Neuron (in vitro differentiated cells): Measurements from ENCODE around the gene COL25A1.

ENCODE experiments used
- H2AFZ ChIP-seq: one replicate; pipeline ENCODE4 v1.6.1; 2013; ENCODE audit warnings: low read depth, mild to moderate bottlenecking, inconsistent platforms, low read length, moderate library complexity
- H3K27me3 ChIP-seq: one replicate; pipeline ENCODE4 v1.6.1; 2013; ENCODE audit warnings: low read length; ENCODE audit not compliant: insufficient read depth
- H3K36me3 ChIP-seq: one replicate; pipeline ENCODE4 v1.6.1; 2013; ENCODE audit warnings: low read length; ENCODE audit not compliant: insufficient read depth
- H3K4me1 ChIP-seq: one replicate; pipeline ENCODE4 v1.6.1; 2013; ENCODE audit warnings: low read length; ENCODE audit not compliant: insufficient read depth
- H3K4me3 ChIP-seq: 2 replicates; pipeline ENCODE4 v1.5.1; 2013; ENCODE audit warnings: mild to moderate bottlenecking, low read length, moderate library complexity
- H3K9me3 ChIP-seq: one replicate; pipeline ENCODE4 v1.6.1; 2013; ENCODE audit warnings: low read length

The COL25A1 gene

DNA sequence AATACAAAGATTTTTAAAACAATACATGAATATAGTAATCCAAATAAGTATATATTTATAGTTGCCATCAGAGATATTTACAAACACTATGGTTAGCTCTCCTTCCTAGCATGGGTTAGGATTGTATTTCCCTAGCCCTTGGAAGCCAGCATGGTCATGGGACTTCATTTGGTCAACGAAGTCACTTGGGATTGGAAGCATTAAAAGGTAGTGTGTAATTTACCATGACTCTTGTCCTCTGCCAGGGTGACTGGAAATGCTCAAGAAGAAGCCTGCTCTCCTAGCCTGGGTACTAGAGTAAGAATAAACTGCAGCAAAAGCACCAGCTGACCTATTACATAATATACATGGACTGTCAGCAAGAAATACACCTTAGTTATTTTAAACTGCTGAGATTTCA is 102.9 kb downstream of the COL25A1 start:
- H3K27me3 ChIP-seq: no peaks in the 10 kb centered on the region
- H3K9me3 ChIP-seq: no peaks in the 10 kb centered on the region
- no peak overlapping the region for H3K4me3 ChIP-seq
- no peak overlapping the region for H2AFZ ChIP-seq
- no peaks in the 10 kb centered on the region for H3K36me3 ChIP-seq
- H3K4me1 ChIP-seq: no peaks in the 10 kb centered on the region

DNA sequence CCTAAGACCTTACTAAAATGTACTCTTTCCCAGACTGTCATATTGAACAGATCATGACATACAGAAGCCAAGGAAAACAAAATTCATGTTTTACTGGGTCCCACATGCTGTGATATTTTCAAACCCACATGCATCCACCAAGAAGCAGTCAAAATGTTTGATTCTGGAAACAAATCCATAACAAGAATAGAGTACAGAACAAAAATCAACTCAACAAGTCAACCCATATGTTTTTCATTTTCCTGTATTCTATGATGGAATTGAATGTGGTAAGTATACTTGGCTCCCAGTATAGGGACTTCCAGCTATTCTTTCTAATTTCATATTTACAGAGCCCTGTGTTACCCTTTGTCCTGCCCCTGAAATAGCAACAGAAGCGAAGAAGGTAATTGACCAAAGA is 106.8 kb downstream of the COL25A1 start:
- H3K9me3 ChIP-seq: no peaks in the 10 kb centered on the region
- no peak overlapping the region for H3K4me3 ChIP-seq
- no peaks in the 10 kb centered on the region for H3K36me3 ChIP-seq
- H2AFZ ChIP-seq: no peak overlapping the region
- no peaks in the 10 kb centered on the region for H3K27me3 ChIP-seq
- no peaks in the 10 kb centered on the region for H3K4me1 ChIP-seq

DNA sequence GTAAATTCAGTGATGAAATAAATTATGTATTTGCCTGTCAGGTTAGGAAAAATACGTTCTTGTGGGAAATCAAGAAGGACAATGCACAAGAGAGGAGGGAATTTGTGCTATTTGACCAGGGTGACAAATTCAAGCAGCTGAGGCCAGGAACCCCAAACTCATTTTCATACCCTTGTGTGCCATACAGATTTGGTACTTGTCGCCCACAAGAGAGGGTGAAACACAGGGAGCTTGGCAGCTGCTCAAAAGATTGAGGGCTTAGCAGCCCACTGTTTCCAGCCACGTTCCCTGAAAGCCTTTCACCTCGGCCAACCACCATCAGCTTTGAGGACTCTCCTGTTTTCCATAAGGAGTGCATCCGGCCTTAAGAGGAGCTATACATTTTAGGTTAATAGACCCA is 111.2 kb downstream of the COL25A1 start:
- Histone ChIP-seq H3K27me3 (no peaks in the 10 kb centered on the region), H2AFZ (no peak overlapping the region), H3K36me3 (no peaks in the 10 kb centered on the region), H3K9me3 (no peaks in the 10 kb centered on the region), H3K4me1 (no peaks in the 10 kb centered on the region), H3K4me3 (no peak overlapping the region)

DNA sequence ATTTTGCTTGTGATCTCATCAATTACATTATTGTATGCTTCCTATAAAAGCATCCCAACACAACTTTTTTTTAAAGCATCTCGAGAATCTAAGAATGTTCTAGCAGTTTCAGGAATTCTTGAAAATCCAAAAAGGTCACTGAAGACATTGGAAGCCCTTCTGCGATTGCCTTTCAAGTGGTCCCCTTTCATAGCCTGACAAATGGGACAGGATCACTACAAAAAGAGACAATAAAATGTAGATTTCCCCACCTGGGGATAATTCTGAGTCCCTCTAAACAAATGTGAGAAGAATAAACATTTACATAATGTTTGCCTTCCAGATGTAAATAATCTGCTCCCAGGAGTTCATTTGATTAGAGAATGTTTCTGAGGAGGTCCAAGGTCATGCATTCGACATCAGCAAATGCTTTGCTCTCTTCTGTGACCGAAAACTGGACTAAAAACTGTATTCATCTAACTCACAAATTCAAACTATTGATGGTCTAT is 116.0 kb downstream of the COL25A1 start:
- Histone ChIP-seq H3K4me3 (no peak overlapping the region), H3K36me3 (no peaks in the 10 kb centered on the region), H3K27me3 (peaks cover 2% of the 10 kb centered on the region), H3K4me1 (no peaks in the 10 kb centered on the region), H3K9me3 (no peaks in the 10 kb centered on the region), H2AFZ (no peak overlapping the region)

DNA sequence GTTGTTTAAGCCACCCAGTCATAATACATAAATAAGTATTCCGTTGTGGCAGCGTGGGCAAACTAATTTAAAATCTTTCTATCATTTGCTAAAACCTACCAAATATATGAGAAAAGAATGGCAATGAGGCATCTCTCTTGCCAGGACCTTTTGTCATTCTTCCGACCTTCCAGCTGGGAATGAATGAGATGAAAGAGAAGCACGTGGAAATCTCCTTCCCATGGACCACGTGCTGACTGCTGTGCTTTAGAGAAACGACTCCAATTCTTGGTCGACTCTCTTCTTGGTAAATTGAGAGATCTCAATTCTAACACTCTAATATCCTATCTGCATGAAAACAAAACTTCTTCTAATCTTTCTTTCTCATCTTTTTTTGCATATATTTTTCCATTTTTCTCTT is 116.5 kb downstream of the COL25A1 start:
- Histone ChIP-seq H3K4me1 (no peaks in the 10 kb centered on the region), H3K9me3 (no peaks in the 10 kb centered on the region), H2AFZ (no peak overlapping the region), H3K4me3 (no peak overlapping the region), H3K27me3 (peaks cover 2% of the 10 kb centered on the region), H3K36me3 (no peaks in the 10 kb centered on the region)

DNA sequence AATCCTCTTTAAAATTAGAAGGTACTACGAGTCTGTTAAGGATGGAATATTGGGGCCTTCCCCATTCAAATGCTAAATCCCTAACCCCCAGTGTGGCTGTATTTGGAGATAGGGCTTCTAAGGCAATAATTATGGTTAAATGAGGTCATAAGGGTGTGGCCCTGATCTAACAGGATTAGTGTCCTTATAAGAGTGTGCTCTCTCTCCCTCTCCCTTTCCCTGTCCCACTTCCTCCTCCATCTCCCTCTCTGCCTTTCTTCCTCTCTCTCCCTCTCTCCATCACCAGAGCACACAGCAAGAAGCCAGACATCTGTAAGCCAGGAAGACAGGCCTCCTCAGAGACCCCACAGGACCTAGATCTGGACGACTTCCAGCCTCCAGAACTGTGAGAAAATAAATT is 116.9 kb downstream of the COL25A1 start:
- no peak overlapping the region for H3K4me3 ChIP-seq

DNA sequence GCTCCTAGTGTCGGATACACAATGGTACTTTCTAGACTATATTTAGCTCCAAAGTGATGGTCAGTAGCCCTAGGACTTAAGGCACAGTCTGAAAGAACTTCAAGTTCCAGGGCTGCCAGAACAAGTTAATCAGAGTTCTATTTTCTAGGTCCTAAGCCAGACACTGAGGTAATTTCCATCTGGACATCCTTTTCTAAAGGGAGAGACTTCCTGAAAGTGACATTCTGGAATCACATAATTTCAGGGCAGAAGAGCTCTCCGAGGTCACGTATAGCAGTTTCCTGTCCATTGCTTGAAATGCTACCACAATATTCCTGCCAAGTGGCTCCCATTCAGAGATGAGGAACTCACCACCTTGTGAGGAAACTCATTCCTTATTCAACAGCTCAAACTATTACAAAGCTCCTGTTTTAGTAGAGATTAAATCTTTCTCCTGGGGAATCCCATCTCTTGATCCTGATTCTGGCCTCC is 117.9 kb downstream of the COL25A1 start:
- no peaks in the 10 kb centered on the region for H3K36me3 ChIP-seq
- no peaks in the 10 kb centered on the region for H3K4me1 ChIP-seq
- peaks cover 2% of the 10 kb centered on the region for H3K27me3 ChIP-seq
- H2AFZ ChIP-seq: no peak overlapping the region
- no peaks in the 10 kb centered on the region for H3K9me3 ChIP-seq
- no peak overlapping the region for H3K4me3 ChIP-seq

More for the DNA sequence above, 116.9 kb downstream of the COL25A1 start:
- H2AFZ ChIP-seq: no peak overlapping the region
- no peaks in the 10 kb centered on the region for H3K4me1 ChIP-seq
- H3K36me3 ChIP-seq: no peaks in the 10 kb centered on the region
- H3K27me3 ChIP-seq: peaks cover 2% of the 10 kb centered on the region
- H3K9me3 ChIP-seq: no peaks in the 10 kb centered on the region

DNA sequence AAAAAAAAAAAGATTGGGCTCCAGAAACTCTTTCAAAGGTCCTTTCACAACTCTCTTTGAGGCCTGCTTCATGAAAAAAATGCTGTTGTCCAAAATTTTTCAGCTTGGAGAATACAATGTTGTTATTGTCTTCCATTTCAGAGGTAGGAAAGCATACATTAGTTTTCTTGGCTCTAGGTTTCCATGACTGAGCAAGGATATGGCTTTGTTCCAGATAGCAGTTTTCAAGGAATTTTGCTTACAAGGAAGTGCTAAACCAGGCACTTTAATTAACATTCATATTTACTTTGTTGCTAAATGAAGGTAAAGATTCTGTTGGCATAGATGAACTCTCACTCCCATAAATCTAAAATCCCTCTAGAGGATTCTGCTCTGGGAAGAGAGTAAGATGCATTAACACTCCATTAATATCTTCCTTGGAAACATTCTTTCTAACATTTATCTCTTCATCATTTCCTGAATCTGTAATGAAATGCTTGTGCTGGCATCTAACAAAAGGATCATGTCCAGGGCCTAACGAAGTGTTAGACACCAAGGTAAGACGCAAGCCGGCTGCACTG is 118.4 kb downstream of the COL25A1 start:
- no peaks in the 10 kb centered on the region for H3K36me3 ChIP-seq
- H3K9me3 ChIP-seq: no peaks in the 10 kb centered on the region
- no peak overlapping the region for H2AFZ ChIP-seq
- H3K4me1 ChIP-seq: no peaks in the 10 kb centered on the region
- H3K4me3 ChIP-seq: no peak overlapping the region
- peaks cover 2% of the 10 kb centered on the region for H3K27me3 ChIP-seq

DNA sequence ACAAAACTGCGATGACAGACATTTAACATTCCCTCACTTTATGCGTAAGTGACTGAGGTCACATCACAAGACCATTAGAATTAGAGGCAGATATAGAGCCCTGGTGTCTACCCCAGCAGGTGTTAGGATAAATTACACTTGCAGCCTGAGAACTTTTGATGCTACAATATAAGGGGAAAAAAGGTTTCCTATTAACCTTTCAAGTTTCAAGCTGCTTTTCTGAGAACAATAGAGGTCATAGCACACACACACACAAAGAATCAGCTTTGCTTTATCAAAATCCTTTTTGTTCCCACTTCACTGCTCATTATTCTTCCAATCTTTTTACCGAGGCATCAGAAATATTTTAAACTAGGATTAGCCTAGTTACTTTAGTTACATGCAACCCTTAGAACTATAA is 119.8 kb downstream of the COL25A1 start:
- no peaks in the 10 kb centered on the region for H3K4me1 ChIP-seq
- H3K9me3 ChIP-seq: no peaks in the 10 kb centered on the region
- no peaks in the 10 kb centered on the region for H3K36me3 ChIP-seq
- no peak overlapping the region for H2AFZ ChIP-seq
- H3K4me3 ChIP-seq: no peak overlapping the region
- H3K27me3 ChIP-seq: peaks cover 2% of the 10 kb centered on the region

DNA sequence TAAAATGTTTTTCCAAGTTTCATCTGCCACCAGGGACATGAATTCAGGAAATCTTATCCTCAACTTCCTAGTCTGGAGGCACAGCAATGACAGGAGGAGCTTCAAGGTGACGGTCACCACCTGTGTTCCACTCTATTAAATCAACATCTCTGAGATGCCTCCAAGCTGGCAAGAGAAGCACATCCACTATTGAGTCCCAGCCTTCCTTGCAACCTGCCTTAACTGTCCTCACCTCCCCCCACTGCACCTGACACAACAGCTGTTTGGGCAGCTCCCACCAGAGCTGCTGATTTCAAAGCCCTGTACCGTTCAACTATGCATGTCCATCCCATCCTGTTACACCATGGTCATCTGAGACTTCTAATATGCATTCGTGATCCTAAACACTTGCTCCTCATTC is 123.4 kb downstream of the COL25A1 start:
- no peaks in the 10 kb centered on the region for H3K9me3 ChIP-seq
- no peak overlapping the region for H2AFZ ChIP-seq
- H3K4me1 ChIP-seq: peaks cover 4% of the 10 kb centered on the region
- no peak overlapping the region for H3K4me3 ChIP-seq
- H3K27me3 ChIP-seq: no peaks in the 10 kb centered on the region
- no peaks in the 10 kb centered on the region for H3K36me3 ChIP-seq

DNA sequence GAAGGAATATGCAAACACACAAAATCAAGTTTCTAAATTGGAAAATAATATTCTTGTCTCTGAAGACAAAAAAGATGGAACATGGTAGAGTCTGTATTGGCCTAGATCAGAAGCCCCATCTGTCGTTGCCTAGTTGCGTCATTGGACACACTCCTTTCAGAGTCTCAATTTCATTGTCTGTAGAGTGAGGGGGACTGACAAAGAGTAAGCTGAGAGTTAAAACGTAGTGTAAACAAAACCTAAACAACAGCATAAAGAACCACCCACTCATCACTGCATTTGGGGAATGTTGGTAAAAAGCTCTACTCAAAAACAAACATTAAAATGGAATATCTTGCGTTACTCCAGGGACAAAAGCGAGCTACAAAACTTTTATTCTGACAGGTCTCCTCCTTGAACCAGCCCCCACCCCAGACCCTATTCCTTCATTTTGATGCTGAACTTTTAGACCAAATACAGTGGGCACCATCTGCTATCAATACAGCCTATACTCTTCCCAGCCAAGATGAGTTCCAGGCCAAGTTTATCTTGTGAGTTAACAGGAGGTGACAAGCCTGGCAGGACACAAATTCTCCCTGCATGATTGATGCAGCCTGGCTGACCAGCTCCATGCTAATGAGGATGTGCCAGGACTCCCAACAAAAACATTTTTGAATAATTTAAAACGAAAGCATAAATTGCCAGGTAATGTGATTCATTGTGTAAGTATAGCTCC is 125.2 kb downstream of the COL25A1 start:
- no peaks in the 10 kb centered on the region for H3K36me3 ChIP-seq
- peaks cover 4% of the 10 kb centered on the region for H3K4me1 ChIP-seq
- no peaks in the 10 kb centered on the region for H3K27me3 ChIP-seq
- no peak overlapping the region for H3K4me3 ChIP-seq
- H2AFZ ChIP-seq: no peak overlapping the region
- no peaks in the 10 kb centered on the region for H3K9me3 ChIP-seq

DNA sequence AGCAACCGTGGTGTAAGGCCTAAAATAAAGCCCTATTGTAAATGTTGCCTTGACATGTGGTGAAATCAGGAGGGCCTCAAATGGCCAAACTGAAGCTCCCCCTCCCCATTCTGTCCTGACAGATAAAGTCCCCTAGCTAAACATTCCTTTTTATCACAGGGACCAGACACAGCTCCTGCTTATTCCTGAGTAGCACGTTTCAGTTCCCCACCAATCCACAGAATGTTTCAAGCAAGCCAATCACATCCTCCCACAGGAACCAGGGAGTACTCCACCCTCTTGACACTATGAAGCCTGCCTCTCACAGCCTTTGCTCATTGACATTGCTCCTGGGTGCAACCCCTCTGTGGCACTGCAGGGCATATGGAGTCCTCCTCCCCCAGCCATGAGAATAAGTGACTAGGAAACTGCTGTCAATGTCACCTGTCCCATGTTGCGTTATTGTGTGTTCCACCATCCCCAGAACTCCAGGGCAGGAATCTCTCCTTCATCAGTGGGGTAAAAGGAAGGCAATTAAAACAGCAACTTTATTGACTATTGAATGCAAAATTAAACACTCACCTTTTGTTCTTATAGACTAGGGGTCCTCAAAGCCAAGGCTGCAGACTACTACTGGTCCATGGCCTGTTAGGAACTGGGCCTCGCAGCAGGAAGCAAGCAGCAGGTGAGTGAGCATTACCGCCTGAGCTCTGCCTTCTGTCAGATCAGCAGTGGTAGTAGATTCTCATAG is 128.1 kb downstream of the COL25A1 start:
- H3K4me3 ChIP-seq: no peak overlapping the region
- H3K36me3 ChIP-seq: no peaks in the 10 kb centered on the region
- H2AFZ ChIP-seq: no peak overlapping the region
- H3K4me1 ChIP-seq: peaks cover 4% of the 10 kb centered on the region
- H3K27me3 ChIP-seq: no peaks in the 10 kb centered on the region
- no peaks in the 10 kb centered on the region for H3K9me3 ChIP-seq

DNA sequence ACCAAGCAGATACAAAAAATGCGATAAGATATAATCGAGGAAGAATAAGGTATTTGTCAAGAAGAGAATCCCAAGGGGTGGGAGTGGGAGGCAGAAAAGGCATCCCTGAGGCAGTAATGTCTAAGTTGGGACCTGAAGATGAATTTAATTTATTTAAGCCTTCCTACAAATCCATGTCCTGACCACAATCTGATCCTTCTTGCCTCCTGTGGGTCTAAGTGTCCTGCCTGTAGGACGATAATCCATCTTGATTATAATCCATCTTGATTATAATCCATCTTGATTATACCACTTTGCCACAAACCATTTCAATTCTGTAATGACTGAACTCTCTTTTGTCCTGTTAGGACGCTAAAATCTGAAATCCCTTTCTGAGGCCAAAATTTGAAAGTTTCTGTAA is 130.2 kb downstream of the COL25A1 start:
- H3K36me3 ChIP-seq: no peaks in the 10 kb centered on the region
- H3K4me3 ChIP-seq: no peak overlapping the region
- H3K4me1 ChIP-seq: peaks cover 4% of the 10 kb centered on the region

More for the DNA sequence above, 130.2 kb downstream of the COL25A1 start:
- no peaks in the 10 kb centered on the region for H3K9me3 ChIP-seq
- H3K27me3 ChIP-seq: no peaks in the 10 kb centered on the region
- no peak overlapping the region for H2AFZ ChIP-seq
